ENCODE data around the gene PRLHR.
A peak's percentile ranks its signal among the peaks of the same experiment; 100 is the strongest.

The PRLHR gene

DNA sequence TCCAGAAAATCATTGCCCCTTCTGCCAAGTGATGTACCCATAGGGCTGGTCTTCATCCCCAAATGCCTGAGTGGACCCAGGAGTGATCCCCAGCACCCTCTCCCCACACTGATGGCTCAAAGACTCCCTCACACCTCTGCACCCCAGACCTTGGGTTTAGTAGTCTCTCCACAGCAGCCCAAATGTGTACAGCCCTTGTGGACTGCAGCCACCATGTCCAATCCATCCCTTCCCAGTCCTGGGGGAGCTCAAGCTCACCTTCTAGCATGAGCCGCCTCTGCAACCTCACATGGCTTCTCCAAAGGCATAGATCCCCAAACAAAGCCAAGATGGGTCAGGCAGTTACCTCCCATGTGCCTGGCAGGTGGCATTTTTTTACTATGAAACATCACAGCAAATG is 50.1 kb downstream of the PRLHR start:
- H3K79me2 ChIP-seq (ENCODE audit: insufficient read depth, low read length): no peaks in the 10 kb centered on the region

DNA sequence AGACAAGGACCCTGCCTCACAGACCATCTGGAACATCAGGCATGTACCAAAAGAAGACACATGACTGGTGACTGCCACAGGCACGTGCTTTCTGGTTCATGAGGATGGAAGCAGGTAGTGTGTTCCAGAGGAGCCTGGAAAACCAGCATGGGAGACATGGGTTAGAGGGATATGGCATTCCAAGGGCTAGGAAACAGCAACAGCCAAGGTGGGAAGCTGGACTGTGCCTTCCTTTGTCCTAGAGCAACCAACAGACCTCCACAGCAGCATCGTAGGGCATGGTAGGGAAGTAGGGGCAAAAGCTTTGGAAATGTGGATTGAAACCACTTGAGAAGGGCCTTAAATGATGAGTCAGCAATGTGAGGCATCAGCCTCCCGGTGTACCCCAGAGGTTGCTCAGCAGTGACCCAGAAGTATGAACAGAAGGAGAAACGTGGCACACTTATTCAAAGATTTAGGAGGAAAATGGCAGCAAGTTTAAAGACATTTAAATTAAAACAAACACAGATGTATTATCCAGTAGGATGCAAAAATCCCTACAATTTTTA is 51.0 kb downstream of the PRLHR start:
- DNase-seq (no peak), ATAC-seq (ENCODE audit: insufficient read depth, low read depth) (no peak)
- Histone ChIP-seq H3K27ac (ENCODE audit: low read length) (no peak overlapping the region), H4K20me1 (ENCODE audit: insufficient read depth, low read length) (no peaks in the 10 kb centered on the region), H3K9ac (ENCODE audit: low read depth, low read length) (no peak overlapping the region), H3K9me3 (ENCODE audit: insufficient read depth, low read length, severe bottlenecking) (no peaks in the 10 kb centered on the region), H3K4me2 (ENCODE audit: insufficient read depth, low read length) (no peak overlapping the region), H3K4me1 (ENCODE audit: insufficient read depth, low read length) (0 out of 2 replicates have a peak, but pooled peaks cover 2% of the 10 kb centered on the region), H3K79me2 (ENCODE audit: insufficient read depth, low read length) (no peaks in the 10 kb centered on the region), H2AFZ (ENCODE audit: low read depth, low read length) (no peak overlapping the region), H3K27me3 (ENCODE audit: insufficient read depth, low read length, poor library complexity) (peaks cover 10% of the 10 kb centered on the region), H3K4me3 (ENCODE audit: low read depth in 1 of 2, low read length in 2 of 2) (no peak overlapping the region), H3K36me3 (ENCODE audit: insufficient read depth, low read length) (no peaks in the 10 kb centered on the region)
- TF ChIP-seq EZH2 (IDR thresholded peaks at IDR 0.05; ENCODE audit: borderline replicate concordance, low read depth, low read length, severe bottlenecking): no peak
- TF ChIP-seq, protein P1, sequence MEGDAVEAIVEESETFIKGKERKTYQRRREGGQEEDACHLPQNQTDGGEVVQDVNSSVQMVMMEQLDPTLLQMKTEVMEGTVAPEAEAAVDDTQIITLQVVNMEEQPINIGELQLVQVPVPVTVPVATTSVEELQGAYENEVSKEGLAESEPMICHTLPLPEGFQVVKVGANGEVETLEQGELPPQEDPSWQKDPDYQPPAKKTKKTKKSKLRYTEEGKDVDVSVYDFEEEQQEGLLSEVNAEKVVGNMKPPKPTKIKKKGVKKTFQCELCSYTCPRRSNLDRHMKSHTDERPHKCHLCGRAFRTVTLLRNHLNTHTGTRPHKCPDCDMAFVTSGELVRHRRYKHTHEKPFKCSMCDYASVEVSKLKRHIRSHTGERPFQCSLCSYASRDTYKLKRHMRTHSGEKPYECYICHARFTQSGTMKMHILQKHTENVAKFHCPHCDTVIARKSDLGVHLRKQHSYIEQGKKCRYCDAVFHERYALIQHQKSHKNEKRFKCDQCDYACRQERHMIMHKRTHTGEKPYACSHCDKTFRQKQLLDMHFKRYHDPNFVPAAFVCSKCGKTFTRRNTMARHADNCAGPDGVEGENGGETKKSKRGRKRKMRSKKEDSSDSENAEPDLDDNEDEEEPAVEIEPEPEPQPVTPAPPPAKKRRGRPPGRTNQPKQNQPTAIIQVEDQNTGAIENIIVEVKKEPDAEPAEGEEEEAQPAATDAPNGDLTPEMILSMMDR (IDR thresholded peaks at IDR 0.05; ENCODE audit: borderline replicate concordance, extremely low read depth, low read length, poor library complexity, severe bottlenecking): no peak

More for the DNA sequence above, 50.1 kb downstream of the PRLHR start:
- H3K4me1 ChIP-seq (ENCODE audit: insufficient read depth, low read length): 0 out of 2 replicates have a peak, but pooled peaks cover 2% of the 10 kb centered on the region
- ATAC-seq (ENCODE audit: insufficient read depth, low read depth): no peak
- peaks cover 12% of the 10 kb centered on the region for H3K27me3 ChIP-seq (ENCODE audit: insufficient read depth, low read length, poor library complexity)
- no peak for DNase-seq
- H3K9ac ChIP-seq (ENCODE audit: low read depth, low read length): no peak overlapping the region
- no peaks in the 10 kb centered on the region for H4K20me1 ChIP-seq (ENCODE audit: insufficient read depth, low read length)
- no peak overlapping the region for H3K4me3 ChIP-seq (ENCODE audit: low read depth in 1 of 2, low read length in 2 of 2)
- H2AFZ ChIP-seq (ENCODE audit: low read depth, low read length): no peak overlapping the region
- H3K36me3 ChIP-seq (ENCODE audit: insufficient read depth, low read length): no peaks in the 10 kb centered on the region
- H3K27ac ChIP-seq (ENCODE audit: low read length): no peak overlapping the region
- TF ChIP-seq EZH2 (IDR thresholded peaks at IDR 0.05; ENCODE audit: borderline replicate concordance, low read depth, low read length, severe bottlenecking): no peak
- H3K9me3 ChIP-seq (ENCODE audit: insufficient read depth, low read length, severe bottlenecking): no peaks in the 10 kb centered on the region
- no peak overlapping the region for H3K4me2 ChIP-seq (ENCODE audit: insufficient read depth, low read length)

GRCh38 chr10:118543714-118544400 is 51.6 kb downstream of the PRLHR start:
- no peaks in the 10 kb centered on the region for H4K20me1 ChIP-seq (ENCODE audit: insufficient read depth, low read length)
- H2AFZ ChIP-seq (ENCODE audit: low read depth, low read length): no peak overlapping the region; the same call in 1 of the 2 replicates
- H3K9ac ChIP-seq (ENCODE audit: low read depth, low read length): no peak overlapping the region
- no peaks in the 10 kb centered on the region for H3K9me3 ChIP-seq (ENCODE audit: insufficient read depth, low read length, severe bottlenecking)
- H3K36me3 ChIP-seq (ENCODE audit: insufficient read depth, low read length): no peaks in the 10 kb centered on the region
- H3K27ac ChIP-seq (ENCODE audit: low read length): no peak overlapping the region
- DNase-seq (peak; percentile 76), ATAC-seq (ENCODE audit: insufficient read depth, low read depth) (peak; percentile 98)
- H3K4me1 ChIP-seq (ENCODE audit: insufficient read depth, low read length): 0 out of 2 replicates have a peak, but pooled peaks cover 2% of the 10 kb centered on the region
- TF ChIP-seq, protein P1 (IDR thresholded peaks at IDR 0.05; ENCODE audit: borderline replicate concordance, extremely low read depth, low read length, poor library complexity, severe bottlenecking): peak; percentile 93
- TF ChIP-seq EZH2 (IDR thresholded peaks at IDR 0.05; ENCODE audit: borderline replicate concordance, low read depth, low read length, severe bottlenecking): no peak
- H3K79me2 ChIP-seq (ENCODE audit: insufficient read depth, low read length): no peaks in the 10 kb centered on the region
- H3K27me3 ChIP-seq (ENCODE audit: insufficient read depth, low read length, poor library complexity): peaks cover 10% of the 10 kb centered on the region
- no peak overlapping the region for H3K4me3 ChIP-seq (ENCODE audit: low read depth in 1 of 2, low read length in 2 of 2)
- no peak overlapping the region for H3K4me2 ChIP-seq (ENCODE audit: insufficient read depth, low read length)

DNA sequence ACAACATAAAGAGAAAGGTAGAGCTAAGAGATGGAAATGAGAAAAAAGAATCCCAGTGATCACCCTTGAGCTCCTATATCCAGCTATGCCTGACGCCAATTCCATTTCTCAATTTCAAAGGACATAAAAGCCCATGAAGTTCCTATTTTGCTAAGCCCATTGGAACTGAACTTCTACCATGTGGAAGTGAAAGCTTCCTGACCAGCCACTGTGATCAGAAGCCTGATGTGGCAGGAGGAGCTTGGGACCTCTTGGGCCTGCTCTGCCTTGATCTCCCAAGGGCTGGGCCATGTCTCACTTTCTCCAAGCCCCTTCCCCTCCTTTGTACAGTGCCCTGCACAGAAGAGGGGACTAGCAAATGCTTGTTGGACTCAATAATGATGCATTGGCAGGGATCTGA is 52.7 kb downstream of the PRLHR start:
- H3K4me3 ChIP-seq (ENCODE audit: low read depth in 1 of 2, low read length in 2 of 2): no peak overlapping the region
- DNase-seq: no peak
- H3K9ac ChIP-seq (ENCODE audit: low read depth, low read length): no peak overlapping the region
- no peak overlapping the region for H2AFZ ChIP-seq (ENCODE audit: low read depth, low read length)
- H3K4me1 ChIP-seq (ENCODE audit: insufficient read depth, low read length): 0 out of 2 replicates have a peak, but pooled peaks cover 2% of the 10 kb centered on the region
- H3K27ac ChIP-seq (ENCODE audit: low read length): no peak overlapping the region
- H3K36me3 ChIP-seq (ENCODE audit: insufficient read depth, low read length): no peaks in the 10 kb centered on the region
- H3K4me2 ChIP-seq (ENCODE audit: insufficient read depth, low read length): no peak overlapping the region
- no peaks in the 10 kb centered on the region for H3K79me2 ChIP-seq (ENCODE audit: insufficient read depth, low read length)
- no peaks in the 10 kb centered on the region for H3K9me3 ChIP-seq (ENCODE audit: insufficient read depth, low read length, severe bottlenecking)
- TF ChIP-seq, protein P1 (IDR thresholded peaks at IDR 0.05; ENCODE audit: borderline replicate concordance, extremely low read depth, low read length, poor library complexity, severe bottlenecking): no peak
- TF ChIP-seq EZH2 (IDR thresholded peaks at IDR 0.05; ENCODE audit: borderline replicate concordance, low read depth, low read length, severe bottlenecking): no peak
- no peak for ATAC-seq (ENCODE audit: insufficient read depth, low read depth)
- peaks cover 10% of the 10 kb centered on the region for H3K27me3 ChIP-seq (ENCODE audit: insufficient read depth, low read length, poor library complexity)
- H4K20me1 ChIP-seq (ENCODE audit: insufficient read depth, low read length): no peaks in the 10 kb centered on the region

Measured in DND-41 (cell line).